SK-N-SH (cell line): ENCODE results near the gene FAF2. TPM values are rescaled to one million over a fixed set of nuclear protein-coding genes. Genes with fewer than 3 reads are reported as not detected.
A peak's percentile ranks its signal among the peaks of the same experiment; 100 is the strongest.

ENCODE experiments used
- CTCF ChIA-PET: fragments of 300-600, 350-600 bp; formaldehyde crosslinking; extraction: SDS; loops from one replicate; lab custom pipeline; 2021; lab: Yijun Ruan, JAX
- POLR2A ChIA-PET: fragments of 350-600 bp; sonication (Branson Sonifier 250); formaldehyde crosslinking; extraction: SDS; loops from one replicate; lab custom pipeline; 2020; ENCODE audit warnings: antibody characterized with exemption, inconsistent platforms; lab: Yijun Ruan, JAX
- DNase-seq: peaks from one replicate; pipeline ENCODE4 v3.0.0; 2012
- H2AFZ ChIP-seq: fragments of 200-600 bp; sonication (generic); 2 replicates; pipeline ENCODE4 v1.8.1; 2016; ENCODE audit warnings: antibody characterized with exemption, mild to moderate bottlenecking, low read depth
- H3F3A ChIP-seq: fragments of 200-600 bp; sonication (generic); replicated peaks from 2 replicates; pipeline ENCODE3; 2016; ENCODE audit warnings: antibody characterized with exemption, mild to moderate bottlenecking; ENCODE audit not compliant: insufficient read depth
- H3K27ac ChIP-seq, 2 experiments: fragments of 200-500 bp in 1 of 2; fragments of 200-600 bp in 1 of 2; sonication (Bioruptor generic) in 1 of 2; sonication (generic), shearing (Covaris generic) in 1 of 2; 2 replicates each; pipeline versions ENCODE4 v1.5.1 to v1.6.1; 2014 to 2016; ENCODE audit warnings: low read depth in 2 of 2, inconsistent platforms in 1 of 2, low read length in 1 of 2, mild to moderate bottlenecking in 1 of 2, mixed read lengths in 1 of 2
- H3K27me3 ChIP-seq: fragments of 200-600 bp; sonication (generic), shearing (Covaris generic); 2 replicates; pipeline ENCODE4 v1.6.1; 2016; ENCODE audit warnings: mixed run types; ENCODE audit not compliant: insufficient read depth
- H3K36me3 ChIP-seq, 2 experiments: fragments of 200-500 bp in 1 of 2; fragments of 200-600 bp in 1 of 2; sonication (Bioruptor generic) in 1 of 2; sonication (generic) in 1 of 2; replicated peaks in 1 of 2; 2 replicates each; pipeline versions ENCODE3 to v1.5.1; 2014 to 2016; ENCODE audit warnings: low read length in 1 of 2, mild to moderate bottlenecking in 1 of 2; ENCODE audit not compliant: insufficient read depth in 2 of 2, control insufficient read depth in 1 of 2
- H3K4me1 ChIP-seq, 2 experiments: fragments of 200-500 bp in 1 of 2; fragments of 200-600 bp in 1 of 2; sonication (Bioruptor generic) in 1 of 2; sonication (generic), shearing (Covaris generic) in 1 of 2; 2 replicates each; pipeline versions ENCODE4 v1.5.1 to v1.6.1; 2014 to 2016; ENCODE audit warnings: low read depth in 1 of 2, low read length in 1 of 2, mixed run types in 1 of 2; ENCODE audit not compliant: insufficient read depth in 2 of 2, control insufficient read depth in 1 of 2
- H3K4me2 ChIP-seq: fragments of 200-600 bp; sonication (generic), shearing (Covaris generic); 2 replicates; pipeline ENCODE4 v1.6.1; 2017; ENCODE audit warnings: mixed run types
- H3K4me3 ChIP-seq, 2 experiments: fragments of 200-500 bp in 1 of 2; fragments of 200-600 bp in 1 of 2; sonication (Bioruptor generic) in 1 of 2; sonication (generic), shearing (Covaris generic) in 1 of 2; 2 replicates each; pipeline versions ENCODE4 v1.5.1 to v1.8.1; 2014 to 2016; ENCODE audit warnings: low read depth in 2 of 2, inconsistent platforms in 1 of 2, low read length in 1 of 2, mild to moderate bottlenecking in 1 of 2, mixed read lengths in 1 of 2, moderate library complexity in 1 of 2
- H3K79me2 ChIP-seq: fragments of 200-600 bp; sonication (generic); 2 replicates; pipeline ENCODE4 v1.8.1; 2017; ENCODE audit warnings: mild to moderate bottlenecking; ENCODE audit not compliant: insufficient read depth
- H3K9ac ChIP-seq: fragments of 200-600 bp; sonication (generic); 2 replicates; pipeline ENCODE4 v1.6.1; 2017; ENCODE audit warnings: mixed run types
- H3K9me2 ChIP-seq: fragments of 200-600 bp; sonication (generic); 2 replicates; pipeline ENCODE4 v1.6.1; 2017; ENCODE audit warnings: mixed run types
- H3K9me3 ChIP-seq: fragments of 200-600 bp; sonication (generic); 2 replicates; pipeline ENCODE4 v1.6.1; 2017; ENCODE audit warnings: mixed run types, mild to moderate bottlenecking, moderate library complexity
- H4K20me1 ChIP-seq: fragments of 200-600 bp; sonication (generic); 2 replicates; pipeline ENCODE4 v1.6.1; 2017; ENCODE audit warnings: mild to moderate bottlenecking, mixed run types; ENCODE audit not compliant: insufficient read depth
- ELF1 ChIP-seq: IDR thresholded peaks from 2 replicates; pipeline ENCODE4 v1.4.0; 2012
- EP300 ChIP-seq, 2 experiments: IDR thresholded peaks; 2 replicates each; pipeline versions ENCODE4 v1.4.0 to v1.6.1; 2012; ENCODE audit warnings: borderline replicate concordance in 1 of 2, low read depth in 1 of 2, low read length in 1 of 2
- EZH2phosphoT487 ChIP-seq: fragments of 200-600 bp; sonication (generic); IDR thresholded peaks from 2 replicates; pipeline ENCODE4 v1.6.1; 2017; ENCODE audit warnings: low read depth, mixed run types, mild to moderate bottlenecking, antibody characterized with exemption, moderate library complexity, borderline replicate concordance
- FOSL2 ChIP-seq: IDR thresholded peaks from 2 replicates; pipeline ENCODE4 v1.4.0; 2012; ENCODE audit warnings: low read depth, mild to moderate bottlenecking, moderate library complexity, borderline replicate concordance
- TAF1 ChIP-seq: IDR thresholded peaks from 2 replicates; pipeline ENCODE4 v1.6.1; 2012; ENCODE audit warnings: low read depth, mild to moderate bottlenecking, low read length, moderate library complexity, borderline replicate concordance
- USF1 ChIP-seq: IDR thresholded peaks from 2 replicates; pipeline ENCODE4 v1.4.0; 2012; ENCODE audit warnings: low read depth, borderline replicate concordance
- YY1 ChIP-seq: IDR thresholded peaks from 2 replicates; pipeline ENCODE4 v1.4.0; 2012; ENCODE audit warnings: low read depth, mild to moderate bottlenecking
- WGBS: methylation state at CpG from one replicate; pipeline ENCODE4 v1.1.6; 2017; ENCODE audit warnings: low lambda C conversion rate; 5-methylcytosine and 5-hydroxymethylcytosine counted together
- polyA plus RNA-seq, 3 experiments: library from polyadenylated mRNA; depleted of rRNA; stranded (reverse); fragments of >200 nt; gene quantifications; 2 replicates each; pipeline ENCODE4 v1.2.3, GENCODE V29; 2012
- TF ChIP-seq, protein P1 (sequence below): IDR thresholded peaks from 2 replicates; pipeline ENCODE4 v1.4.0; 2012; ENCODE audit warnings: low read depth
- TF ChIP-seq, protein P2 (sequence below): fragments of 150-350 bp; IDR thresholded peaks from 2 replicates; pipeline ENCODE4 v1.6.1; 2016; ENCODE audit warnings: mild to moderate bottlenecking, low read depth, low read length

FAF2 gene
- polyA plus RNA-seq, 1 of the 3 experiments (the other 2 are of a cell fraction) = 25.5 TPM

- Histone ChIP-seq H3K27ac (peak overlapping the region; percentile 91 to 93), H3K9me3 (no peaks in the 10 kb centered on the region), H3K9ac (peak overlapping the region; percentile 74), H3K4me3 (peak overlapping the region; percentile 88 to 93), H3F3A (peaks cover 10% of the 10 kb centered on the region), H4K20me1 (peaks cover 9% of the 10 kb centered on the region), H3K36me3 (peaks cover 0 to 9% of the 10 kb centered on the region in 2 experiments), H3K9me2 (no peaks in the 10 kb centered on the region)
- ChIA-PET POLR2A (interaction anchor here (0.8 to 0.9 kb wide), 2 partner anchors 87 to 90 kb away, joined by 3 to 4 read pairs; partner anchors contain the start of gene RNF44), CTCF (interaction anchor here (0.6 to 4.3 kb wide), 34 partner anchors 9 to 717 kb away, joined by 3 to 47 read pairs (median 4); partner anchors contain the start of genes CLTB, EIF4E1B, RNF44 and SNCB)
- DNase-seq = no peak
- no peak for TF ChIP-seq ELF1
- TF ChIP-seq EP300 (IDR thresholded peaks at IDR 0.05; ENCODE audit: borderline replicate concordance in 1 of 2, low read depth in 1 of 2, low read length in 1 of 2) = no peak
- no peak for TF ChIP-seq YY1
- no peak for TF ChIP-seq FOSL2
- TF ChIP-seq, protein P1, sequence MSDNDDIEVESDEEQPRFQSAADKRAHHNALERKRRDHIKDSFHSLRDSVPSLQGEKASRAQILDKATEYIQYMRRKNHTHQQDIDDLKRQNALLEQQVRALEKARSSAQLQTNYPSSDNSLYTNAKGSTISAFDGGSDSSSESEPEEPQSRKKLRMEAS = no peak
- TF ChIP-seq USF1 = no peak
- no peak for TF ChIP-seq TAF1
- TF ChIP-seq, all 33 proteins: peak for 0
- Histone ChIP-seq H2AFZ (peak overlapping the region; percentile 90), H3K4me1 (peaks cover 0 to 3% of the 10 kb centered on the region in 2 experiments; a peak in 2 of 4 replicates), H3K79me2 (peaks cover 36% of the 10 kb centered on the region), H3K27me3 (no peaks in the 10 kb centered on the region), H3K4me2 (peak overlapping the region; percentile 89)
- 33% methylated on average over 27 of the region's 27 CpGs for WGBS
Observed at GRCh38 chr5:176446884-176447590, 1.1 kb upstream of the FAF2 start.

- H3K79me2 ChIP-seq = peaks cover 42% of the 10 kb centered on the region
- H3K4me2 ChIP-seq = peak overlapping the region; percentile 89
- no peaks in the 10 kb centered on the region for H3K27me3 ChIP-seq
- H3K27ac ChIP-seq = peak overlapping the region; percentile 91 to 93
- H3K9ac ChIP-seq = peak overlapping the region; percentile 74
- H3K36me3 ChIP-seq = peaks cover 3 to 9% of the 10 kb centered on the region in 2 experiments
- H3K9me3 ChIP-seq = no peaks in the 10 kb centered on the region
- no peaks in the 10 kb centered on the region for H3K9me2 ChIP-seq
- under 1% methylated on average over 25 of the region's 34 CpGs for WGBS
- peaks cover 0 to 3% of the 10 kb centered on the region in 2 experiments; a peak in 2 of 4 replicates for H3K4me1 ChIP-seq
- TF ChIP-seq, protein P2, sequence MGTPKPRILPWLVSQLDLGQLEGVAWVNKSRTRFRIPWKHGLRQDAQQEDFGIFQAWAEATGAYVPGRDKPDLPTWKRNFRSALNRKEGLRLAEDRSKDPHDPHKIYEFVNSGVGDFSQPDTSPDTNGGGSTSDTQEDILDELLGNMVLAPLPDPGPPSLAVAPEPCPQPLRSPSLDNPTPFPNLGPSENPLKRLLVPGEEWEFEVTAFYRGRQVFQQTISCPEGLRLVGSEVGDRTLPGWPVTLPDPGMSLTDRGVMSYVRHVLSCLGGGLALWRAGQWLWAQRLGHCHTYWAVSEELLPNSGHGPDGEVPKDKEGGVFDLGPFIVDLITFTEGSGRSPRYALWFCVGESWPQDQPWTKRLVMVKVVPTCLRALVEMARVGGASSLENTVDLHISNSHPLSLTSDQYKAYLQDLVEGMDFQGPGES = no peak
- 0 out of 2 replicates have a peak, but pooled peaks have one; percentile 61 for TF ChIP-seq YY1
- no peak for TF ChIP-seq ELF1
- TF ChIP-seq EZH2phosphoT487 = no peak
- 0 out of 4 replicates have a peak, but pooled peaks of 1 of the 2 experiments have one; percentile 26 for TF ChIP-seq EP300 (IDR thresholded peaks at IDR 0.05; ENCODE audit: borderline replicate concordance in 1 of 2, low read depth in 1 of 2, low read length in 1 of 2)
- TF ChIP-seq, protein P1 = peak; percentile 31; the same call in 1 of the 2 replicates
- TF ChIP-seq, all 33 proteins: peak for 3
- Histone ChIP-seq H2AFZ (peak overlapping the region; percentile 90), H4K20me1 (peaks cover 14% of the 10 kb centered on the region), H3K4me3 (peak overlapping the region; percentile 88 to 93), H3F3A (peaks cover 10% of the 10 kb centered on the region)
- ChIA-PET POLR2A (interaction anchor here (0.7 to 0.9 kb wide), 3 partner anchors 86 to 90 kb away, joined by 3 to 4 read pairs (median 3); partner anchors contain the start of gene RNF44), CTCF (interaction anchor here (0.6 to 4.3 kb wide), 35 partner anchors 10 to 718 kb away, joined by 3 to 47 read pairs (median 4); partner anchors contain the start of genes CLTB, EIF4E1B, RNF44 and SNCB)
- peak; percentile 80 for DNase-seq
Observed at GRCh38 chr5:176447591-176447977, 601 bp upstream of the FAF2 start.
